ELF-1 (cell line): ENCODE data around the gene CD19.

Source experiments
- DNase-seq: peaks from one replicate; pipeline ENCODE4 v3.0.0-alpha.2; 2016; ENCODE audit warnings: low read depth, low spot score

Gene CD19

GRCh38 chr16:28980929-28981328 is 49.2 kb downstream of the CD19 start:
- no peak for DNase-seq

- DNase-seq = peak; percentile 79
Observed at GRCh38 chr16:28981517-28981916, 49.7 kb downstream of the CD19 start.

DNA sequence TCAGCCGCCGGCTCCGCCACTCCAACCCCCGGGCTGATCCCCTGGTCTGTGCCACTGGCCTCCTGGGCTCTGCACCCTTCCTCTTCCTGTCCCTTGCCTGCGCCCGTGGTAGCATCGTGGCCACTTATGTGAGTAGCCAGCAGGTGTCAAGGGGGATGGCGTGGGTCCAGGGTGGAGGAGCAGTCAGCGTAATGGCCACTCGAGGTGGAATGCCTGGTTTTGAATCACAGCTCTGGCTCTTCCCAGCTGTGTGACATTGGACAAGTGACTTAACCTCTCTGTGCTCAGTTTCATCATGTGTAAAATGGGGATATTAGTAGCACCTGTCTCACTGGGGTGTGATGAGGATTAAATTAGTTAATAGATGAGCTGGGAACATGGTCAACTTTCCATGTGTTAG is 50.6 kb downstream of the CD19 start:
- DNase-seq = no peak

GRCh38 chr16:28982949-28983348 is 51.2 kb downstream of the CD19 start:
- DNase-seq = no peak

- DNase-seq = no peak
Observed at GRCh38 chr16:28983644-28984043, 51.9 kb downstream of the CD19 start.

DNA sequence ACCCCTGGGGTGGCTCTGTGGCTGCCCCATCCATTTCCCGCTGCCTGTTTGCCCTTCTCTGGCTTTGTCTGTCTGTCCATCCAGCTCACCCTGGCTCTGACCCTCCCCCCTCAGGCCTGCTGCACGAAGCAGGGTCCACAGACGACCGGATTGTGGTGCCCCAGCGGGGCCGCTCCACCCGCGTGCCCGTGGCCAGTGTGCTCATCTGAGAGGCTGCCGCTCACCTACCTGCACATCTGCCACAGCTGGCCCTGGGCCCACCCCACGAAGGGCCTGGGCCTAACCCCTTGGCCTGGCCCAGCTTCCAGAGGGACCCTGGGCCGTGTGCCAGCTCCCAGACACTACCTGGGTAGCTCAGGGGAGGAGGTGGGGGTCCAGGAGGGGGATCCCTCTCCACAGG is 52.3 kb downstream of the CD19 start:
- DNase-seq = no peak

DNA sequence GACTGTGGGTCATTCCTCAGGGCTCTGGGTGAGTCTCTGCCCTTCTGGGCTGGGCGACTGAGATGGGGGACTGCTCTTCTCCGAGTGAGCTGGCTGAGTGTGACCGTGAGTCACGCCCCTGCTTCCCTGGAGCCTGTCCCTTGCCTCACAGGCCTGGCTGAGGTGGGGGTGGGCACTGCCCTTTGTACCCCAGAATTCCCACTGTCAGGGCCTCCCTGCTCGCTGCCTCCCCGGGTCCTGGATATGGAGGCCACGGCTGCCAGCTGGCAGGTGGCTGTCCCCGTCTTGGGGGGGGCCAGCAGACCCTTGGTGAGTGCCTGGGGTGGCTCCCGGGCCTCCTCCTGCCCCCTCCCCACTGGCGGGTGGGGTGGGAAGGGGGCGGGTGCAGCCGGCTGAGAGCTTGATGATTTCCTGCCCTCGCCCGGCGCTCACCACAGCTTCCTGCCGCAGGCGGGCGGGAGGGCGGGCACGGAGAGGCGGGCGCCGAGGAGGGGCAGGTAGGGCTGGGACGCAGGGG is 52.9 kb downstream of the CD19 start, which contains the start of gene LAT:
Gene LAT (plus strand): TSS at position 434 of the 517 bp plus-strand sequence. CDS start 366 bp downstream, outside the sequence.
- DNase-seq = no peak

DNA sequence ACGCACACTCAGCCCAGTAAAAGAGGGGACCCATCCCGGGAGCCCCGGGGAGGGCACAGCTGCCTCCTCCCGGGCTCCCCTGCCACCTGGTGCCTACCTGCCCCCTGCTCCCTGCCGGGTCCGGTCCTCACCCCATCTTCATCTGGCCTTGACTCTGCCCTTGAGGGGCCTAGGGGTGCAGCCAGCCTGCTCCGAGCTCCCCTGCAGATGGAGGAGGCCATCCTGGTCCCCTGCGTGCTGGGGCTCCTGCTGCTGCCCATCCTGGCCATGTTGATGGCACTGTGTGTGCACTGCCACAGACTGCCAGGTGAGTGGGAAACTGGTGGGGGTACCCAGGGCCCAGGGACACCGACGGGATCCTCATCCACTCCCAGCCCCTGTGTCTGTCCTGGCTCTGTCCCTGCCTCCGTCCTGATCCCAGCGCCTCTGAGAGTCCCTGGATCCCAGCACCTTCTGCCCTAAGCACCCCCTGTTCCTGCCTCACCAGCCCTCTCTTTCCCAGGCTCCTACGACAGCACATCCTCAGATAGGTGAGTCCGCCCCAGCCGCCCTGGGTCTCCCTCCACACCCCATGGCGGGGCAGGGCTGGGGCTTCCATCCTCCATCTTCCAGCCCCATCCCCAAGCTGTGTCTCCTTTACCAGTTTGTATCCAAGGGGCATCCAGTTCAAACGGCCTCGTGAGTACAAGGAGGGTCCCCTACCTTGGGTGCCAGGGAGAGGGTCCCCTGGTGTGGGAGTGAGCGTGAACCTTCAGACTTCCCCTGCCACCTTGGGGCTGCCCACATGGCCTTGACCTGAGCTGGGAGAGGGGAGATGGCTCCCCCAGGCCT is 53.7 kb downstream of the CD19 start:
- no peak for DNase-seq

DNA sequence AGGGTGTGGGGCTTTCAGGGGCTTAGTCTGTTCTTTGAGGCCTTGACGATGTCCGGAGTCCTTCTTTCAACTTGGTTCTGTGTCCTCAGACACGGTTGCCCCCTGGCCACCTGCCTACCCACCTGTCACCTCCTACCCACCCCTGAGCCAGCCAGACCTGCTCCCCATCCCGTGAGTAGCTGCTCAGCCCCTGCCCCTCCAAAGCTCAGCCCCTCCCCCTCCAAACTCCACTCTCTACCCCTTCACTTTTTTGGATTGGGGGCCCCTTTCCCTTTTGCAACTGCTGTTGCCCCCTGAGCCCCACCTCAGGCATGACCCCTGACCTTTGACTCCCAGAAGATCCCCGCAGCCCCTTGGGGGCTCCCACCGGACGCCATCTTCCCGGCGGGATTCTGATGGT is 54.3 kb downstream of the CD19 start:
- no peak for DNase-seq

DNA sequence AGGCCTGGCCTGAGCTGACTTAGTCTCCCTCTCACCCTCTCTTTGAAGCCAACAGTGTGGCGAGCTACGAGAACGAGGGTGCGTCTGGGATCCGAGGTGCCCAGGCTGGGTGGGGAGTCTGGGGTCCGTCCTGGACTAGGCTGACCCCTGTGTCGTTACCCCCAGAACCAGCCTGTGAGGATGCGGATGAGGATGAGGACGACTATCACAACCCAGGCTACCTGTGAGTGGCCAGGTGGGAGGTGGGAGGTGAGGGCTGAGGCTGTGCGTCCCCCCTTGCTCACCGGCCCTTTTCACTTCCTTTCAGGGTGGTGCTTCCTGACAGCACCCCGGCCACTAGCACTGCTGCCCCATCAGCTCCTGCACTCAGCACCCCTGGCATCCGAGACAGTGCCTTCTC is 54.7 kb downstream of the CD19 start:
- DNase-seq = no peak

DNA sequence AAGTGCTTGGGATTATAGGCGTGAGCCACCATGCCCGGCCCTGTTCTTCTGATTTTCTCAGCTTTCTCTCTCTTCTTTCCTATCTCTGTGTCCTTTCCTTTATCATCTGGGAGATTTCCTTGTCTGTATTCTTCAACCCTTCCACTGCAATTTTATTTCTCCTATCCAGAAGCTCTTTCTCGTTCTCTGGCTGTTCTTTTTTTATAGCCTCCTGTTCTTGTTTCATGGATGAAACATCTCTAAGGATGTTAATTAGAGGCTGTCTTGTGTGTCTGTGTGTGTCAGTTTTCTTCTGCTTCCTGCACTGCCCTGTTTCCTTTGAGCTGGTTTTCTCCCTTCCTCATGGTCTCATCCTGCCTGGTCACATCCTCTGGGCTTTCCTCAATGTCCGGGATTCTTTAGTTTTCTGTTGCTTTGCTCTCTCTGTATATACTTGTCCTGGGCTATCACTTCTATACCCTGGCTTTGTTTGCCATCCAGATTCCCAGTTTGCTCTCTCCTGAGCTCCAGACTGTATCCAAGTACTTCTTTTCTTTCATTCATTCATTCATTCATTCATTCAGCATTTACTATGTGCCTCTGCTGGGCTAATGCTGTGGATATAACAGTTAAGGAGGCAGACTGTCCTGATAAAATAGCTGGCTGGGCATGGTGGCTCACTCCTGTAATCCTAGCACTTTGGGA is 55.5 kb downstream of the CD19 start:
- no peak for DNase-seq
